Activated T-helper 17 cell treated with anti-CD3 and anti-CD28 coated beads, Interleukin-2, amount 50 U/mL, for 72 hours (primary cell): ENCODE measurements around the gene CDH23. TPM values are rescaled to one million over a fixed set of nuclear protein-coding genes. Genes with fewer than 3 reads are reported as not detected.

ENCODE experiments used
- ATAC-seq: fragments of 150-1000 bp; cut with Tn5 transposase; replicated peaks from 2 replicates; pipeline ENCODE4 v1.10.0; 2021; ENCODE audit warnings: mild to moderate bottlenecking, moderate library complexity
- H3K27ac Mint-ChIP-seq: one replicate; pipeline ENCODE4 v1.8.0; 2022; ENCODE audit warnings: mixed read lengths
- H3K27me3 Mint-ChIP-seq: one replicate; pipeline ENCODE4 v1.8.0; 2022; ENCODE audit warnings: mixed read lengths
- H3K36me3 Mint-ChIP-seq: one replicate; pipeline ENCODE4 v1.8.0; 2022; ENCODE audit warnings: low read depth, mild to moderate bottlenecking, mixed read lengths
- H3K4me1 Mint-ChIP-seq: one replicate; pipeline ENCODE4 v1.8.0; 2022; ENCODE audit warnings: mixed read lengths
- H3K4me3 Mint-ChIP-seq: one replicate; pipeline ENCODE4 v1.8.0; 2022; ENCODE audit warnings: mild to moderate bottlenecking, mixed read lengths
- H3K9me3 Mint-ChIP-seq: one replicate; pipeline ENCODE4 v1.8.0; 2022; ENCODE audit warnings: mixed read lengths
- total RNA-seq, 2 donors: library from RNA; stranded (reverse); gene quantifications; one replicate each; pipeline ENCODE4 v1.2.3, GENCODE V29; 2022

CDH23 gene
- total RNA-seq, 2 donors from 2014 or later = 0.09 to 16.2 TPM

DNA sequence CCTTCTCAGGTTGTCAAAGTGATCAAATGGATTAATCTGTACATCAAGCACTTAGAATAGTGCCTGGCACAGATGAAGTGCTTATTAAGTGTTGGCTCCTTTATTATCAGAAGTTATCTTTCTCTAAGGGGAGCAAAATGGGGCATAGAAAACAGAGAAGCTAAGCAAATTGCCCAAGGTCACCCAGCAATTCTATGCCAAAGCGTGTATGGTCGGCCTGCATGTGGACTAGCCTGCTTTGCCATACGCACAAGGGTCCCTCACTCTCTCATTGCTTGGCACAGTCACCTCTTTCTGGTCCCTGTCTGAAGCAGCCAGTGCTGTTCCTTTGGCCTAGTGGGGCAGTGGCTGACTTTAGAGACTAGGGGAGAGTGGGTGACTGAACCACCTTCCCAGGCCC is 45.3 kb downstream of the CDH23 start:
- Mint-ChIP-seq H3K4me3 (no peak overlapping the region), H3K9me3 (no peaks in the 10 kb centered on the region), H3K27ac (no peak overlapping the region), H3K4me1 (no peaks in the 10 kb centered on the region), H3K27me3 (no peaks in the 10 kb centered on the region), H3K36me3 (no peaks in the 10 kb centered on the region)
- ATAC-seq = no peak

DNA sequence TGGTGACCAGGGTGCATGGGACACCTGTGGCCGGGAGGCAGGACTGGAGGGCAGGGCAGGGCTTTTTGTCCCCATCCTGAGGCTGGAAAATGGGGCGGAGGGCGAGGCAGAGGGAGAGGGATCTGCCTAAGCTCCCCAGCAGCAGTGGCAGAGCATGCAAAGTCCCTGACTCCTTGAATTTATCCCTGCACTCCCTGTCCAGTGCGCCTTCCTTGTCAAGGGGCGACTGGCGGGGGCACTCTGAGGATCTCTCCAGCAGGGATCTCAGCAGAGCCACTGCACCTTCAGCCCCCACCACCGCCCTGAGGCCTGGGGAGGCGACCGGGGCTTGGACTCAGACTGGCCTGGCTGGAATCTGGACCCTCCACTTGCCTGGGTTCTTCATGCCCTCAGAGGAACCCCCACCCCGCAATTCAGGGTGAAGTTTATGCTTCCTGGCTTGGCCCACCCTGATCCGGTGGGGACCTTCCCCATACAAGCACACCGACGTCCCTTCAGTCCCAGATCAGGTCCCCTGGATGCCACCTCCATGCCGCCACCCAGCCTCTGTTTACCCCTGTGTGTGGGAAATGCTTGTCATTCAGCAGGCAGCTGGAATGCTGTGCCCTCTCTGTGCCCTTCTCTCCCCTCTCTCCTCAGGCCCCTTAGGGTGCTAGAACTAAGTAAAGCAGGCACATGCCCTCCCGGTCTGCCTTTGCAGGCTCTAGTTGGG is 46.3 kb downstream of the CDH23 start:
- H3K9me3 Mint-ChIP-seq = no peaks in the 10 kb centered on the region
- H3K36me3 Mint-ChIP-seq = no peaks in the 10 kb centered on the region
- H3K27me3 Mint-ChIP-seq = no peaks in the 10 kb centered on the region
- H3K4me1 Mint-ChIP-seq = no peaks in the 10 kb centered on the region
- H3K27ac Mint-ChIP-seq = no peak overlapping the region
- ATAC-seq = no peak
- no peak overlapping the region for H3K4me3 Mint-ChIP-seq

DNA sequence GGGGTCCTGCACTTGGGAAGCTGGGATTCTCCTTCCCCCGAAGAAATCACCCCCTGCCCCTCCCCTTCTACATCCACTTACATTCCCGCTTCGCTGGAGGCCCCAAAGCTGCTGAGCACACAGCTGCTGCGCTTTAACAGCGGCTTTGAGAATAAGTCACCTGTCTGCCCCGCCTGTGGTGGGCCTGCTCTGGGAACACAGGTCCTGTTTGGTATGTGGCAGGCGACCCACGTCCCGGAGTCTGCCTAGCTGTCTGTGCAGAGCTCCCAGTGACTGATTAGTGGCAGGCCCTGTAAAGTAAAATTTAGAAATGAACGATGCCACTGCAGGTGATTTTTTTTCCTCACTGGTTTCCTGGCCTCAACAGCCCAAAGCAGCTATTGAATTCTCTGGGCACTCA is 47.0 kb downstream of the CDH23 start:
- Mint-ChIP-seq H3K9me3 (no peaks in the 10 kb centered on the region), H3K36me3 (no peaks in the 10 kb centered on the region), H3K27me3 (no peaks in the 10 kb centered on the region), H3K4me3 (no peak overlapping the region), H3K27ac (no peak overlapping the region), H3K4me1 (no peaks in the 10 kb centered on the region)
- ATAC-seq = no peak

DNA sequence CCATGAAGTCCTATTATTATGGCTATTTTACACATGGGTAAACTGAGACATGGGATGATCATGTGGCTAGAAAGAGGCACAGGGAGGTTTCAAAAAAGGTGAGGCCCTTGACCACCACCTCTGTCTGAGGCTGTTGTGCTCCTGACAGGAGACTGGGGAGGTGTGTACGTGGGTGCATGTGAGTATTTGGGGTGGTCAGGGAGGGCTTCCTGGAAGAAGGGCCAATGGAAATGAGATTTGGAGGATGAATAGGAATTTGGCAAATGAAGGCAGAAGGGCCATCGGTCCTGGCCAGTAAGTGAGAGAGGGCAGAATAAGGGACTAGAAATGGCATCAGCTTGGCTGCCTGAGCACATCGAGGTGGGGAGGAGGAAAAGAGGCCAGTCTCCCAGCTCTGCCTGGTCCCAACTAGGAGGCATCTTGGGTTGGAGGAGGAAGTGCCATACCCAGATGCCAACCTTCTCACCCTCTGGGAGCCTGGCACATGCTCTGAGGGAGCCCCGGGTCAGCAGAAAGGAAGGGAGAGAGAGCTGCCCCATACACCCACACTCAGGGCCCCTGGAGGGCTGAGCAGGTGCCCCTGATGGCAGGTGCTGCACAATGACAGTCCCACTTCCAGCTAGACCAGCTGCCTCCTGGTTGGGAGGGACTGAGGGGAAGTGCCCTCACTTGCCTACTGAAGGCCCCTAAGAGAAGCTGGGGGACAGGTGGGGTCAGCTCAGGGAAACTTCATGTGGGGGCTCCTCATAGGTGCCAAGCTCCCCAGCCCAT is 47.7 kb downstream of the CDH23 start:
- Mint-ChIP-seq H3K27ac (no peak overlapping the region), H3K4me3 (no peak overlapping the region), H3K4me1 (no peaks in the 10 kb centered on the region), H3K36me3 (no peaks in the 10 kb centered on the region), H3K9me3 (no peaks in the 10 kb centered on the region), H3K27me3 (no peaks in the 10 kb centered on the region)
- ATAC-seq = no peak

DNA sequence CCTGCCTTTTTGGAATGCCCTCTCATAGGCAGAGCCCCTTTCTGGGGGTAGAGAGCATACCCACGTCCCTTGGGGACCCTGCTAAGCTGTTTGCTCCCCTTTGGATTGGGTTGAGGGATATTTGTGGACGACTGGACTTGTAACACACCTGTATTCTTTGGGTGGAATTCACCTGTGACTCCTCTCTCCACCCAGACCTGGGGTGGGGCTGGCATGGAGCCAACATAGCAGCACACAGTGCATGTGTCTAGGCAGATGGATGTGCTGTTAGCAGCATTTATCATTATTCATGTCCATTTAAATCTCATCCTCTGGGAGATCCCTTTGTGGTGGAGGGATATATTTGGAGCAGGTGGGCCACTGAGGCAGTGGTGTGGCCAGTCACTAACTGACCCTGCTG is 51.0 kb downstream of the CDH23 start:
- no peak for ATAC-seq
- no peaks in the 10 kb centered on the region for H3K9me3 Mint-ChIP-seq
- H3K36me3 Mint-ChIP-seq = no peaks in the 10 kb centered on the region
- no peaks in the 10 kb centered on the region for H3K27me3 Mint-ChIP-seq
- no peak overlapping the region for H3K4me3 Mint-ChIP-seq
- H3K4me1 Mint-ChIP-seq = no peaks in the 10 kb centered on the region
- H3K27ac Mint-ChIP-seq = no peak overlapping the region

DNA sequence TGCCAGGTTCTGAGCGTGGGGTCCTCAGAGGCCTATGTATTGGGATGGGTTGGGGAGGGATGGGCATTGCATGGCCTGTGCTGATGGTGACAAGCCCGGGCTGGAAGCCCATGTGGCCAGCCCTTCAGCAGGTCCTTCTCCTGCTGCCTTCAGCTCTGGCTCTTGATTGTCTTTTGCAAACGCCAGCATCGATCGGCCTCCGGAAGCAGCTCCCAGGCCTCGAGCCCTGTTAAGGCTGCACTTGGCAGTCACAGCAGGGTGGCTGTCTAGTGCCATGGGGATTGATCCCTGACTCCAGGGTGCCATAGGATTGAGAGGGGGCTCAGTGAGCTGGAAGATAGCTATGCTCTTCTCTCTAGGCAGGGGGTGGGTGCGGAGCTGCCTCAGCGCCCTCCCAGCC is 51.4 kb downstream of the CDH23 start:
- Mint-ChIP-seq H3K27ac (no peak overlapping the region), H3K36me3 (no peaks in the 10 kb centered on the region), H3K9me3 (no peaks in the 10 kb centered on the region), H3K4me3 (no peak overlapping the region), H3K27me3 (no peaks in the 10 kb centered on the region), H3K4me1 (no peaks in the 10 kb centered on the region)
- no peak for ATAC-seq

DNA sequence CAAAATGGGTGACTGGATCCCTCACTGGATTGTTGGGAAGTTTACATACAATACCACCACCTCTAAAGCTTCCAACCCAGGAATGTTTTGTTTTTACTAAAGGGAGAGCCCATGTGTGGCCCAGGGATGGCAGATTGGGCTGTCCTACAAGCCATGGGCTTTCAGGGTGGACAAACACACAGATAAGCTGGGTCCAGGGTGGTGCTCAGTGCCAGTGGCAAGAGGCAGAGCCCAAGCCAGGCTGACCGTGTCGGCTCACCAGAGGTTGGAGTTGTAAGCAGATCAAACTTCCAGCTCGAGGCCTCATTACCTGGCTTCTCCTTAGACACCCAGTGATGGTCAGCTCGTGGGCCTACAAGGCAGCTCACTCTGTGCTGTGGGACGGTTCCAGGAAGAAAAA is 52.3 kb downstream of the CDH23 start:
- Mint-ChIP-seq H3K27me3 (no peaks in the 10 kb centered on the region), H3K27ac (no peak overlapping the region), H3K4me3 (no peak overlapping the region), H3K4me1 (no peaks in the 10 kb centered on the region), H3K36me3 (no peaks in the 10 kb centered on the region), H3K9me3 (no peaks in the 10 kb centered on the region)
- no peak for ATAC-seq

DNA sequence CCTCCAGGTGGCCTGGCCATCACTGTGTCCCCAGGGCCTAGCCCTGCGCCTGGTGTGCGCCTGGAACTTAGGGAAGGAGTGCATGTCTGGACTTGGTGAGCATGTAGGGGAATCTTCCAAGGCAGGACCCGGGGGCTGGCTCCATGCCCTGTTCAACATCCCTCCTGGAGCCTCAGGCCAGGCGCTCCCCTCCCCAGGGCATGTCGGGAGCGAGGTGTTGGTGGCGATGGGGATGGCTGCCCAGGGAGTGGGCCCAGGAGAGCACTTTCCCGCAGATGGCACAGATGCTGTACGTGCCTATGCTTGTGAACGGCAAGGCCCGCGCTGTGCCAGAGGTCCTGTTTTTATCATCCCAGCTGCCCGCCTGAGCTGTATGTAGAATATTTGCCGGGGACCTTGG is 55.0 kb downstream of the CDH23 start:
- H3K9me3 Mint-ChIP-seq = no peaks in the 10 kb centered on the region
- H3K4me1 Mint-ChIP-seq = no peaks in the 10 kb centered on the region
- no peak for ATAC-seq
- H3K27me3 Mint-ChIP-seq = peaks cover 7% of the 10 kb centered on the region
- H3K27ac Mint-ChIP-seq = no peak overlapping the region
- no peak overlapping the region for H3K4me3 Mint-ChIP-seq
- no peaks in the 10 kb centered on the region for H3K36me3 Mint-ChIP-seq

DNA sequence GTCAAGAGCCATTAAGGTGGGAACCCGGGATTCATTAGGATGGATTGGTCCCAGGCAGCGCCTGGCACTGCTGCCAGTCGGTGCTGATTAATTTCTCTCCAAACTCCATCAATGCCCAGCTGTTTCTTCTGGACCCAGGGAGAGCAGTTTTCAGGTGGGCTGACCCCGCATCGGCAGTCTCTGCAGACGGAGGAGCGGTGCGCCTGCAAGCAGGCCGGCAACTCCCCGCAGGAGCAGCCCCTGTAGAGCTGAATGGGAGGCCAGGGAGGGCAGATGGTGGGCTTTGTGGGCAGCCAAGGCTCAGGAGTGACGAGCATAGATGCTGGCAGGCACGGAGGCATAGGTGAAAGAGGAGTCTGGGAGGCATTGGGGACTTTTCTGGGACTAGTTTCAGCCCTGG is 56.5 kb downstream of the CDH23 start:
- no peaks in the 10 kb centered on the region for H3K4me1 Mint-ChIP-seq
- peaks cover 7% of the 10 kb centered on the region for H3K27me3 Mint-ChIP-seq
- no peak for ATAC-seq
- H3K36me3 Mint-ChIP-seq = no peaks in the 10 kb centered on the region
- no peak overlapping the region for H3K27ac Mint-ChIP-seq
- H3K4me3 Mint-ChIP-seq = no peak overlapping the region
- no peaks in the 10 kb centered on the region for H3K9me3 Mint-ChIP-seq

DNA sequence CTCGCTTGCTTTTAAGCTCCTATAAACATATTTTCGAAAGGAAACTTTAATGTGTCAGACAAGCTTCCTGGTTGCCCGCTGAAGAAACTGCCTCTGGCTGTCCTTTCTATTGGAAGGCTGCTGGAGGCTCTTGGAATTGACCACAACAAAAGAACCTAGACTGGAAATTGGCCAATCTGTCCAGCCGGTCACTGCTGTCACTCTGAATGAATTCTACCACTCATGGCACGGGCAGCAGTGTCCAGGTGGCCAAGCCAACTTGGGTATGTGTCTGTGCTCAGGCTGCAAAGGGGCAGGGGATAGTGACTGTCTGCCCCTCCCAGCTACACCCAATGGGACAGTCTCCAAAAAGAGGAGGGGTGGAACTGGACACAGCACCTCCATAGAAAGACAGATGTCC is 57.6 kb downstream of the CDH23 start:
- Mint-ChIP-seq H3K4me3 (no peak overlapping the region), H3K36me3 (no peaks in the 10 kb centered on the region), H3K4me1 (no peaks in the 10 kb centered on the region), H3K27me3 (peaks cover 7% of the 10 kb centered on the region), H3K9me3 (no peaks in the 10 kb centered on the region), H3K27ac (no peak overlapping the region)
- ATAC-seq = no peak

DNA sequence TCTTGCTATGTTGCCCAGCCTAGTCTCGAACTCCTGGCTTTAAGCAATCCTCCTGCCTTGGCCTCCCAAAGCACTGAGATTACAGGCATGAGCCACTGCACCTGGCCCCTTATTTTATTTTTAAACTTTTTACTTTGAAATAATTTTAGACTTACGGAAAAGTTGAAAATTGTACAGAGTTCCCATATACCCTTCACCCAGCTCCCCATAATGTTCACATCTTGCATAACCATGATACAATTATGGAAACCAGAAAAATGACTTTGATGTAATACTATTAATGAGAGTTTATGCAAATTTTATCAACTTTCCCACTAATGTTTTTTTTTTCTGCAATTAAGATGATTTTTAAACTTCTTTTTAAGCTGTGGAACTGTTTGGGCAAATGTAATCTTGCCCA is 58.3 kb downstream of the CDH23 start:
- no peak for ATAC-seq
- Mint-ChIP-seq H3K27me3 (peaks cover 7% of the 10 kb centered on the region), H3K9me3 (no peaks in the 10 kb centered on the region), H3K27ac (no peak overlapping the region), H3K36me3 (no peaks in the 10 kb centered on the region), H3K4me1 (no peaks in the 10 kb centered on the region), H3K4me3 (no peak overlapping the region)

DNA sequence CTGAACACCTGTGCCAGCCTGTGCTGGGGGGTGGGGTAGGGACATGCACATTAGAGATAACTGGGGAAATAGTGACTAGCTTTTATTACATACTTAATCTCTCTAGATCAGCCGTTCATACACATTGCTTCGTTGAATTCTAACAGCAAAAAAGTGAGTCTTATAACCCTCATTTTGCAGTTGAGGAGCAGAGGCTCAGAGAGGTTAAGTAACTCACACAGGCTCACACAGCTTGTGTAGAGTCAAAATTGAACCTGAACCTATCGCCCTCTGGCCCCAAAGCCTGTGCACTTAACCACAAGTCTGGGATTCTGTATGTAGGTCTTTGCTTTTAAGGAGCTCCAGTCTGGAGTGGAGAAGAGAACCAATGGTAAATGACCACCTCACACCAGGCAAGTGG is 59.9 kb downstream of the CDH23 start:
- H3K4me1 Mint-ChIP-seq = no peaks in the 10 kb centered on the region
- no peak for ATAC-seq

DNA sequence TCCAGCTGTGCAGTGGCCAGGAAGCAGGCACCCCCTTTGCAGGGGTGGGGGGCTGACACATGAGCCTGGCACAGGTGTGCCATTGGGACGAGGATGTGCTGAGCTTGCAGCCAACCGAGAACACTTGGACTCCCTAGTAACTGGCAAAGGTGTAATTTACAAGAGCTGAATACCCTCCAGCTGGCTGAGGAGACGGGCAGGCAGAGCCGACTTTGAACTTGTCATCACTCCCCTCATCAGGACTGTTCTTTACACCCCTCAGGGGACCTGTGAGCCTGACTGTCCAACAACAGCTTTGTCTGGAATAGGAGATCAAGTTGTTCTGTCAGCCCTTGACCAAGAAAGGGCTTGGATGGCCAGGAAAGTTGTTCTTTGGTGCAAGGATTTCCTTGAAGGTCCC is 61.2 kb downstream of the CDH23 start:
- H3K36me3 Mint-ChIP-seq = no peaks in the 10 kb centered on the region
- no peaks in the 10 kb centered on the region for H3K4me1 Mint-ChIP-seq
- H3K9me3 Mint-ChIP-seq = no peaks in the 10 kb centered on the region
- no peak for ATAC-seq
- H3K4me3 Mint-ChIP-seq = no peak overlapping the region
- H3K27me3 Mint-ChIP-seq = peaks cover 7% of the 10 kb centered on the region
- H3K27ac Mint-ChIP-seq = no peak overlapping the region

More for the DNA sequence above, 59.9 kb downstream of the CDH23 start:
- Mint-ChIP-seq H3K4me3 (no peak overlapping the region), H3K36me3 (no peaks in the 10 kb centered on the region), H3K27ac (no peak overlapping the region), H3K9me3 (no peaks in the 10 kb centered on the region), H3K27me3 (peaks cover 7% of the 10 kb centered on the region)

DNA sequence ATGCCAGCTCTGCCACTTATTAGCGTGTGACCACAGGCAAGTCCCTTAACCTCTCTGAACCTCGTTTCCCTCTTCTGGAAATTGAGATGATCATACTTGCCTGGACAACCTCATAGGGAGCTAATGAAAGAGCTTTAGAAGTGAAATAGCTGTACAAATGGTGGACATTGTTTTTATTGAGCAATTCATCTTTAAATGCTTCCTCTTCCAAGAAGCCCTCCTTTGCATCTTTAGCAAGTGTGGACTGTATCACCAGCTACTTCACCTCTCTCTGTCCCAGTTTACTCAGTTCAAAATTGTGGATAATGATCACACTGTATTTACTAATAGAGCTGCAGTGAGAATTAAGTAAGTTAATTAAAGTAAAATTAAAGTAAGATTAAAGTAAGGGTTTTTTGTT is 61.7 kb downstream of the CDH23 start:
- ATAC-seq = no peak
- no peak overlapping the region for H3K27ac Mint-ChIP-seq
- H3K4me3 Mint-ChIP-seq = no peak overlapping the region
- no peaks in the 10 kb centered on the region for H3K36me3 Mint-ChIP-seq
- no peaks in the 10 kb centered on the region for H3K9me3 Mint-ChIP-seq
- H3K27me3 Mint-ChIP-seq = peaks cover 7% of the 10 kb centered on the region
- no peaks in the 10 kb centered on the region for H3K4me1 Mint-ChIP-seq

DNA sequence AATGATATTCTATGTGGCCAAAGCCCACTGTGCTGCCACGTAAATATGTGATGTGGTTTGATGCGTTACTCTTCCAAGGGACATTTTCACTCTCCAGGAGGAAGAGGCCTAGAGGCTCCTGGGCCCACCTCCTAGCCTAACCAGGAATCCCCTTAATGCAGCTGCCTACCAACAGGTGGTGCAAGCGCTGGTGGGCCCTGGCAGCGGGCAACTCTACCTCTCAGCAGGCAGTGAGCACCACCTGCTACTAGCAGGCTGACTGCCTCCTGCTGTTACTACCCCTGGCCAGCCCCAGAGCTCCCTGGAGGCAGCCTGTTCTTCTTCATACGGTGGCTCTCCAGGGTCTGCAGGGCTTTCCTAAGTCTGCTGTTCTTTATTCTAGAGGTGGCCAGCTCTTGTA is 62.8 kb downstream of the CDH23 start:
- H3K27me3 Mint-ChIP-seq = peaks cover 7% of the 10 kb centered on the region
- no peak for ATAC-seq

More for the DNA sequence above, 62.8 kb downstream of the CDH23 start:
- H3K36me3 Mint-ChIP-seq = no peaks in the 10 kb centered on the region
- H3K9me3 Mint-ChIP-seq = no peaks in the 10 kb centered on the region
- no peak overlapping the region for H3K27ac Mint-ChIP-seq
- no peaks in the 10 kb centered on the region for H3K4me1 Mint-ChIP-seq
- H3K4me3 Mint-ChIP-seq = no peak overlapping the region
